M059J (cell line): ENCODE measurements around the gene SNED1. TPM values are rescaled to one million over a fixed set of nuclear protein-coding genes. Genes with fewer than 3 reads are reported as not detected.
"Not testable (repeated sequence)": the region's sequence is repeated elsewhere in the genome, so short reads cannot be mapped to it uniquely, and the experiment has no call there.

ENCODE experiments used
- DNase-seq: peaks from one replicate; pipeline ENCODE4 v3.0.0-alpha.2; 2012; ENCODE audit warnings: low read depth
- total RNA-seq: library from RNA; depleted of rRNA; stranded (reverse); fragments of >200 nt; shearing (Covaris generic); gene quantifications from 2 replicates; pipeline ENCODE4 v1.2.3, GENCODE V29; 2014

Gene SNED1
- total RNA-seq, 1 experiment from 2014 or later, result 2.2 TPM

DNA sequence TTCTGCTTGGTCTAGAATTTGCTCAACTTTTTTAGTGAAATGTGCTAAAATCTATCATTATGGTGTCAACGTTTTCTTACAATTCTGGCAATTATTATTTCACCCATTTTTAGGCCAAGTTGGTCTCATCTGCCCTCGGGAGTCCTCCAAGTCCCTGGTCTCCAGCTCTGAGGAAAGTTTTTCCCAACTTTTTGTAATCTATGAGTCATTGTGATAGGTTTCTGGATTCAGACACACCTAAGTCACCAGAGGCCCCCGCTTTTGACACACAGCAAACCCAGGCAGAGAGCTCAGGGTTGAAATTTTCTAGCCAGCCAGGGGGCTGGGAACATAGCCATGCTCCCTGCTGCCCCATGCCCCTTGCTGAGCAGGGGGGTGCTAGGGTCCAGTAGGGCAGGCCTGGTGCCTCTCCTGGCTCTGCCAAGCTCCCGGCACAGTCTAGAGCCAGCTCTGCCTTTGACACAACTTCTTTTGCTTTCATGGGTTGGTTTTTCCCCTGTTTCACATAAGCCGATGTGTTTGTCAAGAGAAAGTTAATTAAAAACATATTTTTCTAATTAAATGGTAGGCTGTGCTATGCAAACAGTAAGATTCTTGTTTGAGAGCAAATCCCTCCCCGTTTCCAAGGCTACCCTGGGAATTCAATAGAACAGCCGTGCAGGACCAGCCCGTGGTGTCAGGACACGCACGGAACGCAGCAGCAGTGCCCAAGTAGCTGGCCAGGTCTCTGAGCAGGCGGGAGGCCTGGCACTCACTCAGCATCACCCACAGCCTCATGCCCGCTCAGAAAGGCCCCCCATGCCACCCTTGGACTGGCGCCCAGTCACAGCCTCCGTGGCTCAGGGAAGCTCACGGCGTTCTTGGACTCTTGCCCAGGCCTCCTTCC lies 25.5 kb upstream of the SNED1 start:
- no peak for DNase-seq

DNA sequence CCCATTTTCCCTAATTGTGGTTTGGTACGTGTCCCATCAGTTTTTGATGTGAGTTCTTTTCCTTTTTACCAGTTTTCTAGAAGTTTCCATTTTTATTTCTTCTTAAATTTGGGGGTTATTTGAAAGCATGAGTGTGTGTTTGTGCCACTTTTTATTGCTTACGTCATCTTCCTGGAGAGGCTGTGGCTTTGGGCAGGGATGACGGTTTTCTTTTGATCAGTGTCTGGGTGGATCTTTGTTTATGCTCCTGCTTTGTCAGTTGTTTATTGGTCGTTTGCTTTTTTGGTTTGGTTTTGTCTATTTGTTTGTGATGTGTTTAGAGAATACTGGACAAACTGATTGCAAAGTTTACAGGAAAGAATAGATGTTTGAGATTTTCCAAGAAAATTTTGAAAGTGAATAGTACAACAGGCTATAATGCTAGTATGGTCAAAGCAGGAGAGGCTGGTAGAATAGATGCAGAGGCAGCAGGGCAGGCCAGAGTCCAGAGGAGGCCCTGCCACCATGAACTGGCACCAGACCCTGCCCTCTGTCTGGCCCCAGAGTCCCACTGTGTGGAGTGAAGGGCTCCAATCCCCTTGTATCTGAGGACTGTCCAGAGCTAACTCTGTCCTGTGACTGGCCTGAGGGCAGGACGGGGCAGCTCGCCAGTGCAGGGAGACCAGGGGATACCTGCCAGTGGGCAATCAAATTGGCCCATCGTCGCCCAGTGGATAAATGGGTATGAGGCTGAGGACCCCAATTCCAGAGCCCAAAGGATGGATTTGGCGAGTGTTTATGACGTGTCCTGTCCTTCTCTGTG lies 23.4 kb upstream of the SNED1 start:
- no peak for DNase-seq

DNA sequence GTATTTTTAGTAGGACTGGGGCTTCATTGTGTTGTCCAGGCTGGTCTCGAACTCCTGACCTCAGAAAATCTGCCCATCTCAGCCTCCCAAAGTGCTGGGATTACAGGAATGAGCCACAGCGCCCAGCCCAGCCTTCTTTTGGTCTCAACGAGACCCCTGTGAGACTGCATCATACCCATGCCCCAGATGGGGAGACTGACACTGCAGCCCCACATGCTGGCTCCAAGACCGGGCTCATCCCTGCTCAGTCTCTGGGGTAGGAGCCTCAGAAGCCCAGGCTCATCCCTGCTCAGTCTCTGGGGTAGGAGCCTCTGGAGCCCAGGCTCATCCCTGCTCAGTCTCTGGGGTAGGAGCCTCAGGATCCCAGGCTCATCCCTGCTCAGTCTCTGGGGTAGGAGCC lies 22.5 kb upstream of the SNED1 start:
- DNase-seq, result not testable (repeated sequence)

DNA sequence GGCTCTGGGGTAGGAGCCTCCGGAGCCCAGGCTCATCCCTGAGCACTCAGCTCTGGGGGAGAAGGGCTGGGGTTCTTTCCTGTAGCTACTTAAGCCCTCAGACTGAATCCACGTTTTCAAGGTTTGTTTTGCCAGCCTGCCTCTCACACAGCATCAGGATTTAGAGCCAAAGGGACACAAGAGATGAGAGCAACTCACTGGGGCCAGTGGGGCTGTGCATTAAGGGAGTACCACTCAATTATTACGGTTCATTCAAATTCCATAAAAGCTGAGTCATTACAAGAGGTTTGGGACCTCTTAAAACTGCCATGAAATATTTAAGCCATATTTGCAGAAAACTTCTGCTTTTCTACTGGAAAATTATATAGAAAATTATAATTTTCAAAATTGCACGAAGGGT lies 17.1 kb upstream of the SNED1 start:
- no peak for DNase-seq

DNA sequence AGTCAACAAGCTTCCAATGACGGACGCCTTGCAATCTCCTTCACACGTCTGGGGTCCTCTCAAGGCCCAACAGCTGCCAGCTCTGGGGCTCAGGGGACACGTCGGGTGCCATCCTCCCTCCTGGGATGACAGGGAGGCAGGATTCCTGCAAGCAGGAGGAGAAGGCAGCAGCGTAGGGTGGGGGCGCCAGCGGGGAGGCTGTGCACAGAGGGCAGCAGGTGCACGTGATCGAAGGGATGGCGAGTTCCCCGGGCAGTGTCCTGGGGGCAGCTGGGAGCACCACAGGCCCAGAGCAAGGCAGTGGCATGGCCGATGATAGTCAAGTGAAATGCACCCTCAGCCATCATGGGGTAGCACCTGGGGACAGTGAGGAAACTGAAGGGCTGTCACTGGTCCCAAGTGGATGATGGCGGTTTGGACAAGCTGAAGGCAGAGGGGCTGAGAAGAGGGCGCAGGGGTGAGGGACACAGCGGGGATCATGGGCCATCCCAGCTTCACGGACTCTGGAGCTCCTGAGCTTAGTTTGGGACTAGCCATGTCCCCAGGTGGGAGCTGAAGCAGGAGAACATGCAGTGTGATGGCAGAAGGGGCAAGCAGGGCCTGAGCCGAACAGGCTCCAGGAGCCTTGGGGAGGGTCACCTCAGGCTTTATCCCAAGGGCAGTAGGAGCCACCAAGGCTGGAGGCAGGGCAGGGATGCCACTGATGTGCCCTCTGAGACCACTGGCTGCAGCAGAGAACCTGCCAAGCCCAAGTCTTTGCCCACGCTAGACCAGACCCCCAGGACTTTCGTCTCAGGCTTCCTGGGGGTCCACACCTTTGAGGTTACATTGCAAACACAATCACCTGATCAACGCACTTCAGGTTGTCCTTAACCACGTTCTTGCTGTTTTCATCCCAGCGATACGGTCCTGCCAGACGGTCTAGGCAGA lies 16.3 kb upstream of the SNED1 start:
- DNase-seq, result no peak

DNA sequence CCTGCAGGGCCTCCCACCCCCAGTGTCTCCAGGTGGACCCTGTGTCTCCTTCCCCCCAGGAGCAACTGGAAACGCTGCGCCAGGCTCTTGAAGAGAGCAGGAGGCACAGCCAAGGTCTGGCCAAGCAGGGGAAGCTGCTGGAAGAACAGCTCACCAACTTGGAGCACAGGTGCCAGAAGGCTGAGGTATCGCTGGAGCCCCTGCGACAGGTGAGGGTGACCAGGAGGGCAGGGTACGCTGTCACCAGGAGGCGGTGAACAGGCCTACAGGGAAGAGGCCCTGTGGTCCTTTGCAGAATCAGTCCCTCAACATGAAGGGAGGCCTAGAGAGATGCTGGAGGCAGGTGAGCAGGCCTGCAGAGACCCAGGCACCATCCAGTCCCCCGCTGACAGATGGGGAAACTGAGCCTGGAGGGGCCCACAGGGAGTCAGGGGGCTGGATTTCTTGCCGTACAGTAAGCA lies 15.6 kb upstream of the SNED1 start:
- DNase-seq, result no peak

DNA sequence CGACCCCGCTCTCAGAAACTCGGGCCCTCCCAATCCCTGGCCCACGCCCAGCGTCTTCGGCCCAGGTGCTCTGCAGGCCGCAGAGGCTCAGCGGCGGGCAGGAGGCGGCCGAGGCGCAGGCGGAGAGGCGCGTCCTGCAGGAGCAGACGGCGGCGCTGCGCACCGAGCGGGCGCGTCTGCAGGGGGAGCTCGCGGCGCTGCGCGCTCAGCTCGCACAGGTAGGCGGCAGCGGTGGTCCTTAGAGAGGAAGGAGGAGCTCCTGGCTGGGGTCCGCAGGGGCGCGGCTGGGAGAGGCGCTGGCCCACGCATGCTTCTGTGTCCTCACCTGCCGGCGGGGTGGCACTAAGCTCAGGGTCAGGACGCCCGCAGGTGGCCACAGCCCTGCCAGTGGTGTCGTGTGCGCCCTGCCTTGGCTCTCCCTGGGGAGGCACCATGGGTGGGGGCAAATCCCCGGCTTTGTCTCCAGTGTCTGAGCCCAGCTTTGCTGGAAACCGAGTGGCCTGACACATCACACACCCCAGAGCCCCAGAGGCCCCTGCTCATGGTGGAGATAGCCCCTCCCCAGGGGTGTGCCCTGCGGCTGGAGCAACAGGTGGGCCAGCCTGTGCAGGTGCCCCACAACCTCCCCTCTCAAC lies 14.9 kb upstream of the SNED1 start:
- no peak for DNase-seq

DNA sequence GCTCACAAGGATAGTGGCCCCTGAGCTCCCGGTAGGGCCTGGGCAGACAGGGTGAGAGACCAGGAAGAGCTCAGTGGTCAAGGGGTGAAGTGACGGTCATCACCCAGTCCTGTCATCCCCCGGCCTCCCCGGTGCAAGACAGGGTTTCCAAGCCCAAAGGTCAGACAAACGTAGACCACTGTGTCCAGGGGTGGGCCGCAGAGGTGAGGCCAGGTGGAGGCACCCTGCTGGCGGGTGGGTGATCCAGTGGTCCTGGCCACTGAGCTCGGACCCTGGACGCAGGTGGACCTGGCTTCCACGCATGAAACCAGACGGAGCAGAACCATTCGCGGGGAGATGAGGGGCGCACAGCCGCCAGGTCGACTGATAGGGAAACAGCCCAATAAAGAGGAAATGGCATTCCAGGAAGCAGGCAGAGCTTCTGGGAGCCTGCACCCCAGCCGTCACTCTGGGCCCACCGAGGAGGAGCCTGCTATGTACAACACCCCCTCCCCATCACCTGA lies 14.4 kb upstream of the SNED1 start:
- no peak for DNase-seq

DNA sequence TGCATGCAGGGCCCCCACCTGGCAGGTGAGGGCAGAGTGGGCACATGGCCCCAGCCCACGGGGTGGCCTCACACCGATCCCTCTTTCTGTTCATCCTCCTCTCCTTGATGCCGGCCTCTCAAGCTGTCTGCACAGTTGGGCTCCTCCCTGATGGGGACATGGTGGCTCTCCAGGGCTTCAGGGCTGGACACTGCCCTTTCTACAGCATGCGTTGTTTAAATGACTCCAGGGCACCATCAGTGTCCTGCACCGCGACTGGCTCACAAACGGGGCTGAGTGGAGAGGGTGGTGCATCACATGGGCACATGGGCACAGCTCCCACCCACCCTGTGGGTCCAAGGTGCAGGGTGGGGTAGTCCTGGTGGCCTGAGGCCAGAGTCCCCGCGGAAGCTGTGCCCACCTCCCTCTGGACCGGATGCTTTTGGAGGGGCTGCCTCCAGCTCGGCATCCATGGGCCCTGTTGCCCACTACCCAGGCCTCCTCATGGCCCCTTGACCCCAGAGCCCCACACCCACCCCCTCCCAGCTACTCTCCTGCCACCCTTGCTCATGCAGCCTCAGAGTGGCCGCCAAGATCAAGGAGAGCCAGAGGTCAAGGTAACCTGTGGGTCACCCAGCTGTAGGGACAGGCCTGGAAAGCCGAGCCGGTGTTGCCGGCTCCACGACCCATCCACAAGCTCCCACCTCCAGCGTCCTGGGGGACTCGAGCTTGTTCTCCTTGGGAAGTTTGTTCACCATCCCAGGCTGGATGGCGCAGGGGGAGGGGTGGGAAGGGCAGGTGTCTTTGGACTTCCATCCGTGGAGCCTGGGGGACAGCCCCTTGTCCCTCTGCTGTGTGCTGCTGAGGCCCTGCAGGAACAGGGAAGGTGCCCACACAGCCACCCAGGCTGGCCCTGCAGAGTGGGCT lies 12.3 kb upstream of the SNED1 start:
- no peak for DNase-seq

DNA sequence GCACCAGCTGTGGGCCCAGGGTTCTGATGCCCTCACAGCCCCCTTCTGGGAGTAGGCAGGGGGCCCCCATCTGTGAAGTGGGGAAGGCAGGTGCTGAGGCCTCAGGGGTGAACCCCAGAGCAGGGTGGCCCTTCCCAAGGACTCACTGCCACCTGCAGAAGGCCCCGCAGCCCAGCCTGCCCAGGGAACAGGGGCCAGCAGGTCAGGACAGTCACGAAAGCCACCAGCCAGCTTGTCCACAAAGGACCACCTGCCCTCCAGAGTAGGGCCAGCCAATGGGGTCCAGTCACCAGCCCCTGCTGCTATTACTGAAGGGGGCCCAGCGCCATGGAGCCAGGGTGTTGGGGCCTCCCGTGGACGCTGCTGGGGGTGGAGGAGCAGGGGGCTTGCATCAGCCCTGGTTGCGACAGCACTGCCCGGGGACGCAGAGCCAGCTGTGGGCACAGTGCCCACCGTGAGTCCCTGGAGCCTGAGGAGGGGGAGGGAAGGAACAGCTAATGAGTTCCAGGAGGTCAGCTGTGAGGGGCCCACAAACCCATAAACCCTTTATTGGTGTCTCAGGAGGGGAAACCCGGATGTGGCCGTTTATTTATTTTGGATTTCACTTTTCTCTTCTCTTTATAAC lies 11.5 kb upstream of the SNED1 start:
- no peak for DNase-seq

DNA sequence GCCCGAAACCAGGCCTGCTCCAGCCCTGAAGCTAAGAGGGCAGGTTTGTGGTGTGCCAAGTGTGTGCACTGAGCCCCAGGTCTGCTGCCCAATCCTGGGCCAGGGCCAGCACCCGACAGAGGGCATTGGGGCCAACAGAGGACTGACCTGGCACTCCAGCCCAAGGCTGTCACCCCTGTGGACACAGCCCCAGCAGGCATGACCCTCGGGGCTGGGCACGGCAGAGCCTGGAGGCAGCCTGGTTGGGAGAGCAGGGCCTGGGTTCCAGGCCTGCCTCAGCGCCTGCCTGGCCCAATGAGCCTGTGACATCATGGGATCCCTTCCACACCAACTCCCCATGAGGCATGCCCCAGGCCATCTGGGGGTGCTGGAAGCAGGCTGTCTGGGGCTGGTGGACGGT lies 10.8 kb upstream of the SNED1 start:
- no peak for DNase-seq

DNA sequence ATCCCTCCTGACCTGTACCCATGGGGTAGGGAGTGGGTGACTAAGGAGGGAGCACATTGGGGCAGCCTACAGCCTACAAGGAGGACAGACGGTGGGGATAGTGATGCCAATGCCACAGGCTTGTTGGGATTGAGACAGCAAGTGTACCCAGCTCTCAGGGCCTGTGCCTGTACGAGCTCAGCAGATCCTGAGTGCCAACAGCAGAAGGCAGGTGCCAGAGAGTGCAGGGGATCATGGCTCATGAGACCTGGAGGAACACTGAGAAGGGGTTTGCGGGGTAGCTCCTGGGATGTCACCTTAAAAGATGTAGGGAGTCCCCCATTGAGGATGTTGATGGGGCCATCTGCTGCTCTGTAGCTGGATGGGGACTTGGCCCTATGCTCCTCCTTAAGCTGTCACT lies 10.3 kb upstream of the SNED1 start:
- peak; percentile 14 for DNase-seq

DNA sequence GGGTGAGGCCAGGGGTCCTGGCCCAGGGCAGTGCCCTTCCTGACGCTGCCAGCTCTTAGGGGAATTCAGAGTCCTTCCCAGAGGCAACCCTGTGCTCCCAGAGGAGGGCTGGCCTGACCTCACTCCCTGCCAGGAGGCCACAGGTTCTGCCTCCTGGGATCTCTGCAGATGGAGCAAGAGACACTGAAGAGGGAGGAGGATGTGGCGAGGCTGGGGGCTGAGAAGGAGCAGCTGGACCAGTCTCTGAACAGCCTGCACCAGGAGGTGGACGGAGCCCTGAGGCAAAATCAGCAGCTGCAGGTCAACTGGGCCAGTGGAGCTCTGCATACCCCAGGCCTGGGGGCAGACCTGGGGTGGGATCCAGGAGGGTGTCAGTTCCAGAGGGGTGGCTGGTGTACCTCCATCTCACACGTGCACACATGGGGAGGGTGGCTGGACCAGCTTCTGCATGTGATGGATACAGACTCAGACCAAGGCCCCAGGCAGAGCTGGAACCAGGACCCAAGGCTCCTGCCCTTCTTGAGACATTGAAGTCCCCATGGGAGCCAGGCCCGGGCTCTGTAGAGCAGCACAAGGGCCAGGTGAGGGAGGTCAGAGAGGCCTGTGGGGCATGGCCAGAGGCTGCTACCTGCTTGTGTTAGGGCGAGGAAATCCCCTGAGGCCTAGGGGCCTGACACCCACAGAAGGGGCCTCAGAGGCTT lies 9.7 kb upstream of the SNED1 start:
- DNase-seq, result no peak

DNA sequence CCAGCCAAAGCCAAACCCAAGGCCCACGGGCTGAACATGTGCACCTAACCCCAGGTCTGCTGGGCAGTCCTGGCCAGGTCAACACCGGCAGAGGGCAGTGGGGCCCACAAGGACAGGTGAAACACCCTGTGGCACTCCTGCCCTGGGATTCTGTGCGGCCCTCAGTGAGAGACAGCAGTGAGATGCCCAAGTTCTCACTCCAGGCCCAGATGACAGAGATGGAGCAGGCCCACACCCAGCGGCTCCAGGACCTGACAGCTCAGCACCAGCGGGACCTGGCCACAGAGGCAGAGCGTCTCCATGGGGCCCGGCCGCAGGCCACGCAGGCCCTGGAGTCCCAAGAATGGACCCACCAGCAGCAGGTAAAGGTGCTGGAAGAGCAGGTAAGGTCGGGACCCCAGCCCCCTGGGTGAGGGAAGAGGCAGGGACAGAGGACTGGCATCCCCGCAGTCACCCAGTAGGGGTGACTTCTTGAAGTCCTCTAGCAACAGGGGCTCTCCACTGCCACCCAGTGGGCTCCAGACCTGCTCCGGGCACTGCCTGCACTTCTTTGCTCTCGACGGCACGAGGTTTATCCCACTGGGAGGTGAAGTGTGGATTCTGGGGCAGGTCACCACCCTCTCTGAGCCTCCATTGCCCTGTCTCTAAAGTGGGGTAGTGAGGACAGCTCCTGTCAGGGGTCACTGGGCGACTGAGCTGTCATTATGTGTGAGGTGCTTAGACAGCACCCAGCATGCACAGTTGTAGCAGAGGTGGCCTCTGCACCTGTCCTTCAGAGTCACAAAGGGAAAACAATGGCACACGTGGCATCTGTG lies 8.8 kb upstream of the SNED1 start:
- peak; percentile 11 for DNase-seq

DNA sequence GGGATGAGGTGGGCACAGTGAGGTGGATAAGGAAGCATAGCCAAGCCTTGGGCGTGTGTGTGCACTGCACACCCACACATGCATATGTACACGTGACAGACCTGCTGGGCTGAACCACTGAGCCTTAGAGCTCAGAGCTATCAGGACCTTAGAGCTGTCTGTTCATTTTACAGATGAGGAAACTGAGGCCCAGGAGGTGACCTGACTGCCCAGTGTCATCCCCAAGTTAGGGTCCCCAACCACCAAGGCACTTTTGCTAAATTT lies 8.2 kb upstream of the SNED1 start:
- no peak for DNase-seq

DNA sequence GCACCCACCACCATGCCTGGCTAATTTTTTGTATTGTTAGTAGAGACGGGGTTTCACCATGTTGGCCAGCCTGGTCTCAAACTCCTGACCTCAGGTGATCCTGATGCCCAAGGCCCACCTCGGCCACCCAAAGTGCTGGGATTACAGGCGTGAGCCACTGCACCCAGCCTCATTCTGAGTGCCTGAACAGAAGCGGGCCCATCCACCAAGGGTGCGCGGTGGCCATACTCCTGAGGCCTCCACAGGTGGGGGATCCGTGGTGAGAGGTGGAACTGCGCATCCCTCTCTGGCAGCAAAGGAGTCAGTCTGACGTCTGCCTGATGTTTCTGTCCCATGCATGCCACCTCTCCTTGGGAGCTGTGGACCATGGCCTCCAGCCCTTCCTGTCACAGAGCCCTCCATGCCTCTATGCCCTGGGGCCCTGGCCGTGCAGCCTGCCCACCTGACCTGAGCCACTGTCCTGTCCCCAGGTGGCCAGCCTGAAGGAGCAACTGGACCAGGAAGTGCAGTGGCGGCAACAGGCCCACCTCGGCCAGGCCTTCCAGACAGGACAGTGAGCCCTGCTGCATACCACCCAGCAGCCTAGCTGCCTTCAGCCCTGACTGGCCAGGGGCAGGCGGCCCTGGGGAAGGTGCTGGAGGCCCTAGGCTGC lies 7.6 kb upstream of the SNED1 start:
- no peak for DNase-seq

DNA sequence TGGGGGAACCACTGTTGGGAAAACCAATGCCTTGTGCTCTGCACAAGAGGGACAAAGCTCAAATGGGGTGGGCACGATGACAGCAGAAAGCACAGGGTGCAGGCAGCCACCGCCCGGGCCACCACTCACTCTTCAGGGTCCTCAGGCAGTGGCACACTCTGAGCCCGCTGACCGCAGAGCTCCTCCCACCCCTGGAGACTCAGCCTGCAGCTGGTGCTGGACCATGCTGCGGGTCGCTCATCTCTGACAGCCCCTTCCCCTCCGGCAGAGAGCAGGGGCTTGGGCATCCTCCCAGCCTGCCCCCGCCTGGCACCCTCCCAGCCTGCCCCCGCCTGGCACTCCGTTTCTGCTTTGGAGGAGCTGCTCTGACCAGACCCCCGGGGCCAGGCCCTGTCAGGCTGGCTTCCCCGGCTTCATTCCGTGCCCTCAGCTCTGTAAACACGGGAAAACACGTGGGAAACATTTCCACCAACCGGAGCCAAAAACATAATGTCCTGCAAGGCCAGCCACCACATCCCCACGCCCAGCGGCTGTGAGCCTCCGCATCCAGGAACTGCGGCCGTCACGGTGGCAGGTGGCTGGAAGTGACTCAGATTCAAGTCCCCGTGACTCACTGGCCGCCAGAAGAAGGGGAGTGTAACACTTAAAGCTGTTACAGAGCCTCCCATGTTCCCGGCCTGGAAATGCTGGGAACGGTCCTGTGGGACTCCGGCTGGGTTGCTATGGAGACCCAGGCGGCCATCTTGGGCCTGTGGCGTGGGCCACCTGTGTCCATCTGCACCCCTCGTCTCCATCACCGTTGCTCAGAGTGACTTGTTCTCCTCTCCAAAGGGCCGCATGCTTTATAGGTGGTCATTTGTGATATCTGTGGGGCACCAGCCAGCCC lies 6.8 kb upstream of the SNED1 start:
- DNase-seq, result peak; percentile 96
